Measurements from ENCODE around the gene ZDHHC1. TPM values are rescaled to one million over a fixed set of nuclear protein-coding genes. Genes with fewer than 3 reads are reported as not detected.

ZDHHC1 gene
- total RNA-seq, 4 donors from 2014 or later: 7.1 to 36.3 (median 20.5) TPM

GRCh38 chr16:67441907-67442306 is 25.6 kb upstream of the ZDHHC1 start:
- TF ChIP-seq POLR2AphosphoS5 (IDR thresholded peaks at IDR 0.05): no peak
- no peak for TF ChIP-seq POLR2A (IDR thresholded peaks at IDR 0.05)
- TF ChIP-seq EP300 (IDR thresholded peaks at IDR 0.05; ENCODE audit: low read depth): no peak
- TF ChIP-seq CTCF (IDR thresholded peaks at IDR 0.05): no peak
- Histone ChIP-seq H3K36me3 (peaks cover 0 to 19% (median 2%) of the 10 kb centered on the region in 4 donors), H3K27ac (peak overlapping the region; percentile 83 to 90 (median 86)), H3K4me3 (no peak overlapping the region), H3K9me3 (no peaks in the 10 kb centered on the region), H3K4me1 (peaks cover 59 to 67% (median 63%) of the 10 kb centered on the region in 4 donors), H3K27me3 (no peaks in the 10 kb centered on the region)
- in situ Hi-C loops (cut with MboI; ENCODE audit: low pct_ligation_motif_present in 1 of 4, low pct_unique_long_range_greater_than_20kb in 1 of 4, low sequenced_read_pairs in 3 of 4) (no loop called here), intact Hi-C loops (cut with DNase I; ENCODE audit: low total_unique reads) (no loop called here)
- DNase-seq: no peak
- 20 to 64% methylated on average over 1 to 5 of the region's 5 CpGs for WGBS, 2 donors (ENCODE audit: low coverage in 1 of 2)

DNA sequence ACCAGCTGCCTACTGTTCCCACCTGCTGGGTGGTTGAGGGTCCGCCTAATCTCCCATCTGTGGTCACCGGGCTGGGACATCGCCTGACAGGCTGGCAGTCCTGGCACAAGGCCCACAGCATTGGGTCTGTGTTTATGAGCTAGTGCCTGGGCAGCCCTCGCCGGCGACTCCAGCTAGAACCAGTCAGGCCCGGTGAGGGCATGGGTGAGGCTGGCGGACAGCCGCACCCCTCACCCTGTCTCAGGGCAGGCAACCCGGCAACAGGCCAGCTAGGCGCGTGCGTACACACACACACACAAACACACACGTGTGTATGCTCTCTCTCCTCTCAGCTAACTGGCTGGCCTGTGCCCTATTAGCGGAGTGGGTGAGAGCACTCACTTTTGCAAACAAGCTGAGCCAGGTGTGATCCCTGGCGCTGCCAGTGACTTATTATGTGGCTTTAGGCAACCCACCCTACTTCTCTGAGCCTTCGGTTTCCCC is 25.0 kb upstream of the ZDHHC1 start:
- intact Hi-C loops (cut with DNase I; ENCODE audit: low total_unique reads): no loop called here
- 51 to 58% methylated on average over 3 to 13 of the region's 17 CpGs for WGBS, 2 donors (ENCODE audit: low coverage in 1 of 2)
- H3K36me3 ChIP-seq: peaks cover 0 to 22% (median 2%) of the 10 kb centered on the region in 4 donors

GRCh38 chr16:67438824-67439393 is 22.6 kb upstream of the ZDHHC1 start:
- Histone ChIP-seq H3K36me3 (peaks cover 0 to 22% (median 2%) of the 10 kb centered on the region in 4 donors), H3K9me3 (no peaks in the 10 kb centered on the region), H3K27ac (peak overlapping the region; percentile 86 to 90 (median 86)), H3K4me3 (no peak overlapping the region), H3K4me1 (peaks cover 30 to 37% (median 34%) of the 10 kb centered on the region in 4 donors), H3K27me3 (no peaks in the 10 kb centered on the region)
- DNase-seq: no peak
- in situ Hi-C loops (cut with MboI; ENCODE audit: low pct_ligation_motif_present in 1 of 4, low pct_unique_long_range_greater_than_20kb in 1 of 4, low sequenced_read_pairs in 3 of 4): no loop called here
- intact Hi-C loops (cut with DNase I; ENCODE audit: low total_unique reads): no loop called here
- WGBS, 2 donors (ENCODE audit: low coverage in 1 of 2): 98% methylated on average over 16 of the region's 19 CpGs; no CpG with 5 or more reads in 1 of the 2 donors
- TF ChIP-seq CTCF (IDR thresholded peaks at IDR 0.05): no peak
- TF ChIP-seq POLR2AphosphoS5 (IDR thresholded peaks at IDR 0.05): peak in 1 of 3 donors; percentile 26
- TF ChIP-seq EP300 (IDR thresholded peaks at IDR 0.05; ENCODE audit: low read depth): no peak

More for the DNA sequence above, 25.0 kb upstream of the ZDHHC1 start:
- in situ Hi-C loops (cut with MboI; ENCODE audit: low pct_ligation_motif_present in 1 of 4, low pct_unique_long_range_greater_than_20kb in 1 of 4, low sequenced_read_pairs in 3 of 4): no loop called here
- no peaks in the 10 kb centered on the region for H3K27me3 ChIP-seq
- no peaks in the 10 kb centered on the region for H3K9me3 ChIP-seq
- DNase-seq: peak; percentile 95
- TF ChIP-seq EP300 (IDR thresholded peaks at IDR 0.05; ENCODE audit: low read depth) (peak; percentile 96), POLR2A (IDR thresholded peaks at IDR 0.05) (peak; percentile 67), POLR2AphosphoS5 (IDR thresholded peaks at IDR 0.05) (peak; percentile 78 to 92 (median 91)), CTCF (IDR thresholded peaks at IDR 0.05) (no peak)
- H3K4me3 ChIP-seq: no peak overlapping the region
- H3K27ac ChIP-seq: peak overlapping the region; percentile 86 to 90 (median 86)
- peaks cover 53 to 61% (median 57%) of the 10 kb centered on the region in 4 donors for H3K4me1 ChIP-seq

GRCh38 chr16:67438098-67438791 is 22.0 kb upstream of the ZDHHC1 start:
- no peak for DNase-seq
- in situ Hi-C loops (cut with MboI; ENCODE audit: low pct_ligation_motif_present in 1 of 4, low pct_unique_long_range_greater_than_20kb in 1 of 4, low sequenced_read_pairs in 3 of 4) (no loop called here), intact Hi-C loops (cut with DNase I; ENCODE audit: low total_unique reads) (no loop called here)
- WGBS, 2 donors (ENCODE audit: low coverage in 1 of 2): 93% methylated on average over 12 to 20 of the region's 20 CpGs
- Histone ChIP-seq H3K4me1 (peaks cover 25 to 35% (median 28%) of the 10 kb centered on the region in 4 donors), H3K4me3 (no peak overlapping the region), H3K27me3 (no peaks in the 10 kb centered on the region), H3K36me3 (peaks cover 0 to 22% (median 2%) of the 10 kb centered on the region in 4 donors), H3K9me3 (no peaks in the 10 kb centered on the region), H3K27ac (peak overlapping the region in 3 of 4 donors; percentile 11 to 90 (median 51))
- peak in 2 of 3 donors; percentile 2 to 7 for TF ChIP-seq POLR2AphosphoS5 (IDR thresholded peaks at IDR 0.05)
- TF ChIP-seq EP300 (IDR thresholded peaks at IDR 0.05; ENCODE audit: low read depth): no peak
